Measurements from ENCODE around the gene GALNT14. TPM values are rescaled to one million over a fixed set of nuclear protein-coding genes. Genes with fewer than 3 reads are reported as not detected.

The GALNT14 gene
- total RNA-seq, 1 donor, result not detected

GRCh38 chr2:31088504-31089195, 49.6 kb downstream of the GALNT14 start:
- no peaks in the 10 kb centered on the region for H3K4me1 ChIP-seq (ENCODE audit: insufficient read depth, low read length)

GRCh38 chr2:31087491-31087890, 50.7 kb downstream of the GALNT14 start:
- H3K4me2 ChIP-seq (ENCODE audit: insufficient read depth, low read length), result no peak overlapping the region
- no peaks in the 10 kb centered on the region for H3K36me3 ChIP-seq (ENCODE audit: insufficient read depth, low read length)
- H3K27me3 ChIP-seq (ENCODE audit: insufficient read depth, low read length), result no peaks in the 10 kb centered on the region
- no peaks in the 10 kb centered on the region for H4K20me1 ChIP-seq (ENCODE audit: insufficient read depth, low read length)
- H3K79me2 ChIP-seq (ENCODE audit: insufficient read depth, low read length), result no peaks in the 10 kb centered on the region
- no peak overlapping the region for H3K27ac ChIP-seq (ENCODE audit: low read depth, low read length)
- no peak overlapping the region for H2AFZ ChIP-seq (ENCODE audit: low read length)
- no peaks in the 10 kb centered on the region for H3K4me1 ChIP-seq (ENCODE audit: insufficient read depth, low read length)
- no peak overlapping the region for H3K4me3 ChIP-seq (ENCODE audit: insufficient read depth, low read length)
- no peak for DNase-seq (ENCODE audit: insufficient read length, low spot score, missing footprints)
- H3K9me3 ChIP-seq (ENCODE audit: low read depth, low read length), result no peaks in the 10 kb centered on the region
- no peak for TF ChIP-seq CTCF (IDR thresholded peaks at IDR 0.05; ENCODE audit: extremely low read depth, low read depth, low read length)

More at GRCh38 chr2:31088504-31089195, 49.6 kb downstream of the GALNT14 start:
- no peak overlapping the region for H2AFZ ChIP-seq (ENCODE audit: low read length)
- no peak overlapping the region for H3K4me2 ChIP-seq (ENCODE audit: insufficient read depth, low read length)
- no peak for DNase-seq (ENCODE audit: insufficient read length, low spot score, missing footprints)
- TF ChIP-seq CTCF (IDR thresholded peaks at IDR 0.05; ENCODE audit: extremely low read depth, low read depth, low read length), result no peak
- H3K27ac ChIP-seq (ENCODE audit: low read depth, low read length), result no peak overlapping the region
- H3K79me2 ChIP-seq (ENCODE audit: insufficient read depth, low read length), result no peaks in the 10 kb centered on the region
- no peaks in the 10 kb centered on the region for H4K20me1 ChIP-seq (ENCODE audit: insufficient read depth, low read length)
- H3K4me3 ChIP-seq (ENCODE audit: insufficient read depth, low read length), result no peak overlapping the region
- no peaks in the 10 kb centered on the region for H3K27me3 ChIP-seq (ENCODE audit: insufficient read depth, low read length)
- no peaks in the 10 kb centered on the region for H3K36me3 ChIP-seq (ENCODE audit: insufficient read depth, low read length)
- no peaks in the 10 kb centered on the region for H3K9me3 ChIP-seq (ENCODE audit: low read depth, low read length)

GRCh38 chr2:31086590-31086989, 51.6 kb downstream of the GALNT14 start:
- Histone ChIP-seq H3K36me3 (ENCODE audit: insufficient read depth, low read length) (no peaks in the 10 kb centered on the region), H3K27me3 (ENCODE audit: insufficient read depth, low read length) (no peaks in the 10 kb centered on the region), H3K4me3 (ENCODE audit: insufficient read depth, low read length) (no peak overlapping the region), H3K27ac (ENCODE audit: low read depth, low read length) (no peak overlapping the region), H3K4me2 (ENCODE audit: insufficient read depth, low read length) (no peak overlapping the region), H3K9me3 (ENCODE audit: low read depth, low read length) (no peaks in the 10 kb centered on the region), H3K4me1 (ENCODE audit: insufficient read depth, low read length) (no peaks in the 10 kb centered on the region), H2AFZ (ENCODE audit: low read length) (no peak overlapping the region), H4K20me1 (ENCODE audit: insufficient read depth, low read length) (no peaks in the 10 kb centered on the region), H3K79me2 (ENCODE audit: insufficient read depth, low read length) (no peaks in the 10 kb centered on the region)
- TF ChIP-seq CTCF (IDR thresholded peaks at IDR 0.05; ENCODE audit: extremely low read depth, low read depth, low read length), result no peak
- DNase-seq (ENCODE audit: insufficient read length, low spot score, missing footprints), result no peak

- Histone ChIP-seq H4K20me1 (ENCODE audit: insufficient read depth, low read length) (no peaks in the 10 kb centered on the region), H3K4me3 (ENCODE audit: insufficient read depth, low read length) (no peak overlapping the region)
These were observed 54.8 kb downstream of the GALNT14 start for GRCh38 chr2:31083234-31083993.

More at GRCh38 chr2:31083234-31083993, 54.8 kb downstream of the GALNT14 start:
- no peaks in the 10 kb centered on the region for H3K4me1 ChIP-seq (ENCODE audit: insufficient read depth, low read length)
- H3K27ac ChIP-seq (ENCODE audit: low read depth, low read length), result no peak overlapping the region
- no peak overlapping the region for H2AFZ ChIP-seq (ENCODE audit: low read length)
- no peak for TF ChIP-seq CTCF (IDR thresholded peaks at IDR 0.05; ENCODE audit: extremely low read depth, low read depth, low read length)
- H3K4me2 ChIP-seq (ENCODE audit: insufficient read depth, low read length), result no peak overlapping the region
- no peaks in the 10 kb centered on the region for H3K79me2 ChIP-seq (ENCODE audit: insufficient read depth, low read length)
- no peaks in the 10 kb centered on the region for H3K27me3 ChIP-seq (ENCODE audit: insufficient read depth, low read length)
- no peak for DNase-seq (ENCODE audit: insufficient read length, low spot score, missing footprints)
- no peaks in the 10 kb centered on the region for H3K36me3 ChIP-seq (ENCODE audit: insufficient read depth, low read length)
- H3K9me3 ChIP-seq (ENCODE audit: low read depth, low read length), result no peaks in the 10 kb centered on the region

Data from osteoblast (primary cell).